ENCODE measurements around the gene MYO1D. TPM values are rescaled to one million over a fixed set of nuclear protein-coding genes. Genes with fewer than 3 reads are reported as not detected.
"Not testable (repeated sequence)": the region's sequence is repeated elsewhere in the genome, so short reads cannot be mapped to it uniquely, and the experiment has no call there.

The MYO1D gene
- total and polyA plus RNA-seq, 8 donors: 22.0 to 92.8 (median 27.4) TPM

DNA sequence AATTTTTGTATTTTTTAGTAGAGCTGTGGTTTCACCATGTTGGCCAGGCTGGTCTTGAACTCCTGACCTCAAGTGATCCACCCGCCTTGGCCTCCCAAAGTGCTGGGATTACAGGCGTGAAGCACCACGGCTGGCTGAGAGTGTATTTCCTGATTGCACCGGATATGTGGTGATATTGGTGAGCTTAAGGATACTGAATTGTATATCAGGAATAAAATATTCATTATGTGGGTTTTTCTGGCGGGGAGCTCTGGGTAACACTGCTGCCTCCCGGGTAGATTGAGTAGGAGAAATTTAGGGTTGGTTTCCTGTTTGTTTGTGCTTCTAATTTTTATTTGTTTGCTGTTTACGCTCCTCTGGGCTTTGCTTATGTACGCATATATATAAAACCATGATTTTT, 43.4 kb upstream of the MYO1D start:
- TF ChIP-seq, protein P1, sequence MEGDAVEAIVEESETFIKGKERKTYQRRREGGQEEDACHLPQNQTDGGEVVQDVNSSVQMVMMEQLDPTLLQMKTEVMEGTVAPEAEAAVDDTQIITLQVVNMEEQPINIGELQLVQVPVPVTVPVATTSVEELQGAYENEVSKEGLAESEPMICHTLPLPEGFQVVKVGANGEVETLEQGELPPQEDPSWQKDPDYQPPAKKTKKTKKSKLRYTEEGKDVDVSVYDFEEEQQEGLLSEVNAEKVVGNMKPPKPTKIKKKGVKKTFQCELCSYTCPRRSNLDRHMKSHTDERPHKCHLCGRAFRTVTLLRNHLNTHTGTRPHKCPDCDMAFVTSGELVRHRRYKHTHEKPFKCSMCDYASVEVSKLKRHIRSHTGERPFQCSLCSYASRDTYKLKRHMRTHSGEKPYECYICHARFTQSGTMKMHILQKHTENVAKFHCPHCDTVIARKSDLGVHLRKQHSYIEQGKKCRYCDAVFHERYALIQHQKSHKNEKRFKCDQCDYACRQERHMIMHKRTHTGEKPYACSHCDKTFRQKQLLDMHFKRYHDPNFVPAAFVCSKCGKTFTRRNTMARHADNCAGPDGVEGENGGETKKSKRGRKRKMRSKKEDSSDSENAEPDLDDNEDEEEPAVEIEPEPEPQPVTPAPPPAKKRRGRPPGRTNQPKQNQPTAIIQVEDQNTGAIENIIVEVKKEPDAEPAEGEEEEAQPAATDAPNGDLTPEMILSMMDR (IDR thresholded peaks at IDR 0.05): no peak
- no peak overlapping the region for H3K4me3 ChIP-seq
- no peaks in the 10 kb centered on the region for H3K9me3 ChIP-seq
- no peaks in the 10 kb centered on the region for H3K4me1 ChIP-seq
- intact Hi-C loops (cut with DNase I): no loop called here
- H3K27ac ChIP-seq: no peak overlapping the region
- H3K27me3 ChIP-seq: no peaks in the 10 kb centered on the region
- DNase-seq (no peak), ATAC-seq (no peak)
- H3K36me3 ChIP-seq: no peaks in the 10 kb centered on the region

DNA sequence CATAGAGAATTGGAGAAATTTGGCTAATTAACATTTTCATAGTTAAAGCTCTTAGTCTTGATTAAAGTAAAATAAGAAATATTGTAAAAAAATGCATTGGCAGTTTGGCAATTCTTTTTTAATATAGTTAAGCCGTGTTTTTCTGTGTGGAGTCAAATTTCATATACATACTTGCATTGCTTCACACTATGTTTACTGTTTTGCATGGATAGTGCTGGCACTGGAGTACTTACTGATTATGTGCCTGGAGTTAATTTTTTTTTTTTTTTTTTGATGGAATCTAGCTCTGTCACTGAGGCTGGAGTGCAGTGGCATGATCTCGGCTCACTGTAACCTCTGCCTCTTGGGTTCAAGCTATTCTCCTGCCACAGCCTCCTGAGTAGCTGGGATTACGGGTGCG, 43.0 kb upstream of the MYO1D start:
- H3K9me3 ChIP-seq; ATAC-seq; H3K4me1 ChIP-seq; H3K36me3 ChIP-seq; H3K27me3 ChIP-seq; intact Hi-C loops (cut with DNase I); H3K27ac ChIP-seq; H3K4me3 ChIP-seq: not testable (repeated sequence)
- DNase-seq: peak in 1 of 4 donors; percentile 59

DNA sequence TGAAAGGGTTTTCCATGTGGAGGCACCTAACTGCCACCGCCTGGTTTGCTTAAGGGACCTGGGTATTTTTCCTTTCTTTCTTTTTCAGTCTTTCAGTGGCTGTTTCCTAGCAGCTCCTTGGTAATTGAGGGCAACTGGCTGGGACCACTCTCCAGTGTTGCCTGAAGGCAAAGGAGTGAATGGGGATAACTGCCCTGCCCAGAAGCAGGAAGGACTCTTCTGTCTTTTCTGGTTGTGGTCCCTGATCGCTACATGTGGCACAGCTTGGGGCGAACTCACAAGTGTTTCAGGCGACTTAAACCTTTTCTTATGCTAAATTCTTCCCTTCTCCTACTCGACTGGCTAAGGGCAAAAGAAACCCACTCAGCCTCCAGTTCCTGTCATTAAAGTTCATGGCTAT, 40.9 kb upstream of the MYO1D start:
- H3K27me3 ChIP-seq: no peaks in the 10 kb centered on the region
- DNase-seq (no peak), ATAC-seq (no peak)
- H3K27ac ChIP-seq: no peak overlapping the region
- H3K4me1 ChIP-seq: no peaks in the 10 kb centered on the region
- intact Hi-C loops (cut with DNase I): no loop called here
- TF ChIP-seq, protein P1 (IDR thresholded peaks at IDR 0.05): no peak
- no peaks in the 10 kb centered on the region for H3K36me3 ChIP-seq
- no peaks in the 10 kb centered on the region for H3K9me3 ChIP-seq
- no peak overlapping the region for H3K4me3 ChIP-seq

DNA sequence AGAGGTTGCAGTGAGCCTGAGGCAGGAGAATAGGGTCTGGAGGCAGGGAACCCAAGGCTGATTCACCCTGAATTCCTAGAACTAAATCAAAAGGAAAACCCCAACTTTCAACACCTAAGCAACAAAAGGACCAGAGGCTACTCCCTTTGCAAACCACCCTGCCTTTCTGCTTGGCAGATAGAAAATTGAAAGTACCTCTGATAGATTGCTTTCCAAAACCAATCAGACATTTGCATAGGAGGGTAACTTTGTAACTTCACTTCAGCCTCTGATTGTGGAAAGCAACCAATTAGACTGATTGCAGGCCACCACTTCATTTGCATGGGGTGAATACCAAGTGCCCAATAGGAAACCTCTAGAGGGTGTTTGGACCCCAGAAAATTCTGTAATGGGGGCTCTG, 40.2 kb upstream of the MYO1D start:
- peaks cover 0 to under 1% of the 10 kb centered on the region in 2 donors for H3K4me1 ChIP-seq
- H3K4me3 ChIP-seq: no peak overlapping the region
- TF ChIP-seq, protein P1 (IDR thresholded peaks at IDR 0.05): no peak
- H3K27me3 ChIP-seq: no peaks in the 10 kb centered on the region
- ATAC-seq: no peak
- DNase-seq: no peak
- no peaks in the 10 kb centered on the region for H3K36me3 ChIP-seq
- H3K27ac ChIP-seq: no peak overlapping the region
- intact Hi-C loops (cut with DNase I): no loop called here
- no peaks in the 10 kb centered on the region for H3K9me3 ChIP-seq

DNA sequence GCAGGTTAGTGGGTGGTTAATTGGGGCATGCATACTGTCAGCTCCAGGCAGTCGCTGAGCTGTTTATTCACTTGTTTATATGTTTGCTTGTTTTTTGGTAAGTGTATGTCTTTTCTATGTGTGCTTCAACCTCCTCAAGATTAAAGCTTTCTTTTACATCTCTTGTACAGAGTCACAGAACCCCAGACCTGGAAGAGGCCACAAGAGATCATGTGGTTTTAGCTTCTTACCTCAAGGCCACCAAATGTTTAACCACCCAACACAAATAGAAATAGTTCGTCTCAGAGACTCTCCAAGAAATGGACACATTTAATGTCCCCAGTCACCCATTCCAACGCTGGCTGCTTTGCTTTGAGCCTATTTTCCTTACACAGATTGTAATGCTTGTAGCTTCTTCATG, 39.2 kb upstream of the MYO1D start:
- Histone ChIP-seq H3K27me3 (no peaks in the 10 kb centered on the region), H3K4me3 (no peak overlapping the region), H3K9me3 (no peaks in the 10 kb centered on the region), H3K36me3 (no peaks in the 10 kb centered on the region), H3K27ac (no peak overlapping the region), H3K4me1 (peaks cover 0 to 9% of the 10 kb centered on the region in 2 donors)
- DNase-seq: no peak
- ATAC-seq: no peak
- intact Hi-C loops (cut with DNase I): no loop called here
- TF ChIP-seq, protein P1 (IDR thresholded peaks at IDR 0.05): no peak

DNA sequence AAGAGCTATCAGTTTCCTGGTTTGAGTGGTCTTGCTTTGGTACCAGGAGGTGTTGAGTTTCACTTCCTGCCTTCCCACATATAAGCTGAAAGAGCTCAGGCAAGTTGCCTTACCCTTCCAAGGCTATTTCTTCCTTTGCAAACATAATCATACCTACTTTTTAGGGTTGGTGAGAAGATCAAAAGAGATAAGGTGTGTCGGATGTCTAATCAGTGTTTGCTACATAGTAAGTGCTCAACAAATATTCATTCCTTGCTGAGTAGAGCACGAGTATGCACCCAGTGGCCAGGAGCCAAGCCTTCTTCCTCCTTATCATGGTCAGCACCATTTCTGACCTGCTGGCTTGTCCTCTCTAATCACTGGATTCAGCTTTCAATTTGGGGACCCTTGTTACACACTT, 38.3 kb upstream of the MYO1D start:
- Histone ChIP-seq H3K27me3 (no peaks in the 10 kb centered on the region), H3K4me1 (peaks cover 0 to 9% of the 10 kb centered on the region in 2 donors), H3K27ac (no peak overlapping the region), H3K36me3 (no peaks in the 10 kb centered on the region), H3K4me3 (no peak overlapping the region), H3K9me3 (no peaks in the 10 kb centered on the region)
- TF ChIP-seq, protein P1 (IDR thresholded peaks at IDR 0.05): no peak
- no peak for ATAC-seq
- intact Hi-C loops (cut with DNase I): no loop called here
- DNase-seq: no peak
